Right atrium auricular region (tissue), 2 donors: Measurements from ENCODE around the gene HNRNPC. TPM values are rescaled to one million over a fixed set of nuclear protein-coding genes. Genes with fewer than 3 reads are reported as not detected.
A peak's percentile ranks its signal among the peaks of the same experiment; 100 is the strongest.

Experiments used
- DNase-seq: peaks from one replicate; pipeline ENCODE4 v3.0.0-alpha.2; 2019; ENCODE audit warnings: low spot score
- H3K27ac ChIP-seq, 2 donors: fragments of 200-600 bp; sonication (generic); 1 replicate in 1 of 2; 2 replicates in 1 of 2; pipeline ENCODE4 v1.5.1; 2016 to 2019
- H3K27me3 ChIP-seq, 2 donors: fragments of 200-600 bp; sonication (generic); one replicate each; pipeline versions ENCODE4 v1.5.1 to v1.6.0; 2017 to 2019
- H3K36me3 ChIP-seq: fragments of 200-600 bp; sonication (generic); one replicate; pipeline ENCODE4 v1.5.1; 2016
- H3K4me1 ChIP-seq, 2 donors: fragments of 200-600 bp; sonication (generic); one replicate each; pipeline versions ENCODE4 v1.5.1 to v1.6.0; 2017 to 2019
- H3K4me3 ChIP-seq, 2 donors: fragments of 200-600 bp; sonication (generic); 1 replicate in 1 of 2; 2 replicates in 1 of 2; pipeline ENCODE4 v1.5.1; 2017 to 2019; ENCODE audit warnings: mild to moderate bottlenecking in 1 of 2, moderate library complexity in 1 of 2
- H3K9me3 ChIP-seq, 2 donors: fragments of 200-600 bp; sonication (generic); one replicate each; pipeline ENCODE4 v1.5.1; 2019
- CTCF ChIP-seq, 2 donors: fragments of 200-600 bp; sonication (generic); IDR thresholded peaks; one replicate each; pipeline ENCODE4 v1.5.1; 2019; ENCODE audit warnings: antibody characterized with exemption in 2 of 2
- total RNA-seq, 2 donors: library from RNA; depleted of rRNA; stranded (reverse); fragments of >200 nt; gene quantifications; one replicate each; pipeline ENCODE4 v1.1.0, GENCODE V29; 2016

Gene HNRNPC
- total RNA-seq, 2 donors from 2014 or later = 254 to 277 TPM

- Histone ChIP-seq H3K27me3 (no peaks in the 10 kb centered on the region), H3K4me1 (peaks cover 0 to 42% of the 10 kb centered on the region in 2 donors), H3K4me3 (no peak overlapping the region), H3K36me3 (peaks cover 21% of the 10 kb centered on the region), H3K9me3 (no peaks in the 10 kb centered on the region), H3K27ac (no peak overlapping the region)
- DNase-seq = no peak
- peak; percentile 19 to 55 for TF ChIP-seq CTCF (IDR thresholded peaks at IDR 0.05)
These were observed 27.9 kb downstream of the HNRNPC start for GRCh38 chr14:21241218-21241819.

GRCh38 chr14:21240417-21240816, 28.8 kb downstream of the HNRNPC start:
- Histone ChIP-seq H3K36me3 (peaks cover 21% of the 10 kb centered on the region), H3K4me1 (peaks cover 0 to 35% of the 10 kb centered on the region in 2 donors), H3K27ac (no peak overlapping the region), H3K27me3 (no peaks in the 10 kb centered on the region), H3K9me3 (no peaks in the 10 kb centered on the region), H3K4me3 (no peak overlapping the region)
- TF ChIP-seq CTCF (IDR thresholded peaks at IDR 0.05) = no peak
- DNase-seq = no peak

- H3K9me3 ChIP-seq = no peaks in the 10 kb centered on the region
- no peak overlapping the region for H3K4me3 ChIP-seq
- H3K27ac ChIP-seq = no peak overlapping the region
- peaks cover 0 to 43% of the 10 kb centered on the region in 2 donors for H3K4me1 ChIP-seq
- H3K27me3 ChIP-seq = no peaks in the 10 kb centered on the region
- no peak for TF ChIP-seq CTCF (IDR thresholded peaks at IDR 0.05)
- no peak for DNase-seq
- peaks cover 19% of the 10 kb centered on the region for H3K36me3 ChIP-seq
These were observed 30.3 kb downstream of the HNRNPC start for GRCh38 chr14:21238823-21239518.

- Histone ChIP-seq H3K4me1 (peaks cover 0 to 61% of the 10 kb centered on the region in 2 donors), H3K27ac (no peak overlapping the region), H3K27me3 (no peaks in the 10 kb centered on the region), H3K4me3 (no peak overlapping the region), H3K36me3 (peaks cover 25% of the 10 kb centered on the region), H3K9me3 (no peaks in the 10 kb centered on the region)
- no peak for TF ChIP-seq CTCF (IDR thresholded peaks at IDR 0.05)
- DNase-seq = no peak
These were observed 32.1 kb downstream of the HNRNPC start for GRCh38 chr14:21236948-21237797.

- H3K4me1 ChIP-seq = peaks cover 0 to 51% of the 10 kb centered on the region in 2 donors
- H3K36me3 ChIP-seq = peaks cover 54% of the 10 kb centered on the region
- H3K27ac ChIP-seq = no peak overlapping the region
- DNase-seq = no peak
- H3K9me3 ChIP-seq = no peaks in the 10 kb centered on the region
- TF ChIP-seq CTCF (IDR thresholded peaks at IDR 0.05) = no peak
- no peaks in the 10 kb centered on the region for H3K27me3 ChIP-seq
- H3K4me3 ChIP-seq = no peak overlapping the region
These were observed 35.1 kb downstream of the HNRNPC start for GRCh38 chr14:21234112-21234511.
